Kidney tubule cell (primary cell): Measurements from ENCODE around the gene CBLC.

ENCODE experiments used
- DNase-seq: peaks from one replicate; pipeline ENCODE4 v3.0.0-alpha.2; 2018; ENCODE audit warnings: low spot score

CBLC gene

GRCh38 chr19:44799627-44800346, 22.1 kb downstream of the CBLC start:
- no peak for DNase-seq

- DNase-seq: peak; percentile 74
These were observed 22.8 kb downstream of the CBLC start for GRCh38 chr19:44800461-44800860.

GRCh38 chr19:44803442-44804428, 26.0 kb downstream of the CBLC start:
- no peak for DNase-seq

GRCh38 chr19:44806291-44806690, 28.6 kb downstream of the CBLC start:
- DNase-seq: no peak

DNA sequence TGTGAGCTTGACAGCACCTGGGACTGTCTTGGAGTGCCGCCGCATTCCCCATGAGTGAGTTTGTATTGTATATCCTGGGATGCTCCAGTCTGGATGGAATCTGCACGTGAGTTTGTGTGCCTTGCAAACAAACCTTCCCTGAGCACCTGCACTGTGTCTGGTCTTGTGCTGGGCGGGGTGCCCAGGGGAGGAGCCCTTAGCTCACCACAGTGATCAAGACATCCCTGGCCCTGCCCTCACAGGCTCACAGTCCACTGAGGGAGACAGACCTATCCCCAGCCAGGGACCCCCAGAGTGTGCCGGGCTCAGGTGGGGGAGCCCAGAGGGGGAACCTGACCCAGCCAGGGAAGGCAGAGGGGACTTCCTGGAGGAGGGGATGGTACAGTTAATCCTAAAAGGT, 29.5 kb downstream of the CBLC start:
- DNase-seq: peak; percentile 72

- DNase-seq: peak; percentile 89
These were observed 30.2 kb downstream of the CBLC start for GRCh38 chr19:44807652-44808462.

DNA sequence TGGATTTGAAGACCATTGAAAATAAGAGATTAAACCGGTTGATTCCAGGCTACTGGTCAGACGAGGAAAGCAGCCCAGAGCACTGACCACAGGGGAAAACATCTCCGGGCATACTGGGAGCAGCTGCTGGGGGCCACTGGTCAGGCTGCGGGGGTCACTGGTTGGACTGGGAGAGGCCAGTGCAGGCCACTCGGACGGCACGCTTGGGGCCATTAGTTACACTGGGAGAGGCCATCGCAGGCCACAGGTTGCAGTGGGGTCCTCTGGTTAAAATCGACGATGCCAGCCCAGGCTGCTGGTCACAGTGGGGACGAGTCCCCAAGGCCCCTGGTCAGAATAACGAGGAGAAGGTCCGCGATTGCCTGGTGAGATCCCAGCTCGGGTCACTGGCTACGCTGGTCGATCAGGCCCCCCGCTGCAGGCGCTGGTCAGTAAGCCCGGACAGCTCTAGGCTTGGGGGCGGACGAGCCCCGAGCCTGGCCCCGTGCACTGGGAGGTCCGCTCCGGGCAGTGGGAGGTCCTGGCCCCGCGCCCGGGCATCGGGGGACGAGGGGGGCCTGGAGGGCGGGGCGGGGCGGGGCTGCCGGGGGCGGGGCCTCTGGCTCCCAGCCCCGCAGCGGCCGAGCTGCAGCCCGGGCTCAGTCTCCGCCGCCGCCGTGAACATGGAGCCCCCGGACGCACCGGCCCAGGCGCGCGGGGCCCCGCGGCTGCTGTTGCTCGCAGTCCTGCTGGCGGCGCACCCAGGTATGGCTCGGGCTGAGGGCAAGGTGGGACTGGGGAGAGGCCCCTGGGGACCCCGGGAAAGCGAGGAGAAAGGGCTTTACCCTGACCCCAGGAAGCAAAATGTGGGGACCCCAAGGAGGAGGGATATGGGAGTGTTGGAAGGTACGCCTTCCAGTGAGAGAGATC, 31.0 kb downstream of the CBLC start, which contains the start of gene BCAM:
Gene BCAM, plus strand, starts transcription at position 641 of the 909 bp plus-strand sequence. Its CDS starts 22 bp downstream, at position 663.
- peak; percentile 68 for DNase-seq

GRCh38 chr19:44809577-44810233, 32.0 kb downstream of the CBLC start:
- no peak for DNase-seq

DNA sequence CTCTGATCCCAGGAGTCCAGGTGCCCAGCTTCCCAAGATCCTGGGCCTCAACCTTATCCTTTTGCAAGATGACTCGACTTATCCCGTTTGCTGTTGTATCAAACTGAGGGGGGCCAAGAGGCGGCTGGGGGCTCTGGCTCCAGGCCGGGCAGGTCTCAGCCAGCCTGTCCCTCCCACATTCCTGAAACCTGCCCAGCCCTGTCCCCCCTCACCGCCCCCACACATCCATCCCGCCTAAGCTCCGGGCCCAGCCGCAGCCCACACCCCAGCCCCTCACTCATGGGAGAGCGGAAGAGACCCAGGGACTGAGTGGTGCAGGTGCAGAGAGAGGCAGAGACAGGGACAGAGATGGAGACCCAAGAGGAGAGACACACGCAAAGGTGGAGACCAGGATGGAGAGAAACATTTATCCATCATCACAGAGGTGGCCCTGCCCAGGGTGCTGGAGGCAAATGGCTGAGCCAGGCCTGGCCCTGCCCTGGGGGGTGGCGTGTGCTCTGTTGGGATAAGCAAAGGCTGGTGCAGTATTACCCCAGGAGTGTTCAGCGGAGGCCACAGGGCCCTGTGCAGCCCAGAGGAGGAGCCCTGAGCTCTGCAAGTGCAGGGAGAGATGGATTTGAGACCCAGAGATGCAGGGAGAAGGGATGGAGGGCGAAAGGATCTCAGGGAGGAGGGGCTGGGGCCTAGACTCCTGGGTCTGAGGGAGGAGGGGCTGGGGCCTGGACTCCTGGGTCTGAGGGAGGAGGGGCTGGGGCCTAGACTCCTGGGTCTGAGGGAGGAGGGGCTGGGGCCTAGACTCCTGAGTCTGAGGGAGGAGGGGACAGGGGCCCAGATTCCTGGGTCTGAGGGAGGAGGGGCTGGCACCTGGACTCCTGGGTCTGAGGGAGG, 32.8 kb downstream of the CBLC start:
- DNase-seq: no peak

GRCh38 chr19:44811122-44811419, 33.4 kb downstream of the CBLC start:
- DNase-seq: no peak

DNA sequence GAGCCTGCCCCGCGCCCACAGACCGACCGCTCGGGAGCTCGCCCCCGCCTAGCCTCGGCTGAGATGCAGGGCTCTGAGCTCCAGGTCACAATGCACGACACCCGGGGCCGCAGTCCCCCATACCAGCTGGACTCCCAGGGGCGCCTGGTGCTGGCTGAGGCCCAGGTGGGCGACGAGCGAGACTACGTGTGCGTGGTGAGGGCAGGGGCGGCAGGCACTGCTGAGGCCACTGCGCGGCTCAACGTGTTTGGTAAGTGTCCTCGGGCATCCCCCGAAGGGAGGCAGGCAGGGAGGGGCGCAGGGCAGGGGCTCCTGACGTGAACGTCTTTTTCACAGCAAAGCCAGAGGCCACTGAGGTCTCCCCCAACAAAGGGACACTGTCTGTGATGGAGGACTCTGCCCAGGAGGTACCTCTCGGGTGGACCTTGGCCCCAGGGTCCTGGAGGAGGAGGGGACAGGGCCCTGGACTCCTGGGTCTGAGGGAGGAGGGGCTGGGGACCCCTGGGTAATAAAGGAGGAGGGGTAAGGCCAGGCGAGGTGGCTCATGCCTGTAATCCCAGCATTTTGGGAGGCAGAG, 34.5 kb downstream of the CBLC start:
- DNase-seq: no peak

DNA sequence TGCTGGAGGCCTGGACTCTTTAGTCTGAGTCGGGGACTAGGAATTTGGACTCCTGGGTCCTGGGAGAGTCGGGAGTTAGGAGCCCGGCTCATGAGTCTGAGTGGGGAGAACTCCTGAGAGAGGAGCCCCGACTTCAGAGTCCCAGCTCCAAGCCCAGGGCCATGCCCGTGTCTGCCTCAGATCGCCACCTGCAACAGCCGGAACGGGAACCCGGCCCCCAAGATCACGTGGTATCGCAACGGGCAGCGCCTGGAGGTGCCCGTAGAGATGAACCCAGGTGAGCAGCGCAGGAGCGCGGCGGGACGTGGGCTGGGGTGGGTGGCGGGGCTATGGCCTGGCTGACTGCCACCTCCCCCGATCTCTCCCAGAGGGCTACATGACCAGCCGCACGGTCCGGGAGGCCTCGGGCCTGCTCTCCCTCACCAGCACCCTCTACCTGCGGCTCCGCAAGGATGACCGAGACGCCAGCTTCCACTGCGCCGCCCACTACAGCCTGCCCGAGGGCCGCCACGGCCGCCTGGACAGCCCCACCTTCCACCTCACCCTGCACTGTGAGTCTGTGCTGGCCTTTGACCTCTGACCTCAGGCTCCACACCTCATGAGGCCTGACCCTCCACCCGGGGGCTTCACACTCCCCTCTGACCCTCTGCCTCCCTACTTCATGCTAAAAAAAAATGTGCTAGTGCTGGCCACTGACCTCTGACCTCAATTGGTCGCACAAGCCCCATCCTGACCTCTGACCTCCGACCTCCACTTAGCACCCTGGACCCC, 35.6 kb downstream of the CBLC start:
- DNase-seq: peak; percentile 38

- DNase-seq: no peak
These were observed 36.3 kb downstream of the CBLC start for GRCh38 chr19:44813841-44814470.

GRCh38 chr19:44814517-44814916, 36.8 kb downstream of the CBLC start:
- DNase-seq: no peak

- DNase-seq: no peak
These were observed 38.6 kb downstream of the CBLC start for GRCh38 chr19:44816301-44816700.

GRCh38 chr19:44817725-44818465, 40.2 kb downstream of the CBLC start:
- no peak for DNase-seq

DNA sequence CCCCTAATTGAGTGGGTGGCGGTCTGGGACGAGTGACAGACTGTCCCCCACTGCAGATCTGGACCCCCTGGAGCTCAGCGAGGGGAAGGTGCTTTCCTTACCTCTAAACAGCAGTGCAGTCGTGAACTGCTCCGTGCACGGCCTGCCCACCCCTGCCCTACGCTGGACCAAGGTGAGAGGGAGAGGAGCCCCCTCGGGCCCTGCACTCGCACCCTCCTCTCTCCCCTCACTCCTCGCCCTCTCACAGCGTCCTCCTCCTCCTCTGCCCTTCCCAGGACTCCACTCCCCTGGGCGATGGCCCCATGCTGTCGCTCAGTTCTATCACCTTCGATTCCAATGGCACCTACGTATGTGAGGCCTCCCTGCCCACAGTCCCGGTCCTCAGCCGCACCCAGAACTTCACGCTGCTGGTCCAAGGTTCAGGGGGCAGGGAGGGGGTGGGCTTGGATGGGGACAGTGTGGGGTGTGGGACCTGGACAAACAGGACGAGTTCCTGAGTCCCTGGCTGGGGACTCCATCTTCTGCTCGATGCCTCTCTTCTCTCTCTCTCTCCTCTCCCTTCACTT, 40.9 kb downstream of the CBLC start:
- DNase-seq: no peak
